Loucy (cell line): ENCODE results near the gene CREB3L2.
"Not testable (repeated sequence)": the region's sequence is repeated elsewhere in the genome, so short reads cannot be mapped to it uniquely, and the experiment has no call there.

Source experiments
- CTCF ChIP-seq: fragments of 200-600 bp; sonication (generic); conservative IDR thresholded peaks from 2 replicates; pipeline ENCODE4 v1.5.1; 2014; ENCODE audit warnings: mild to moderate bottlenecking, antibody characterized with exemption, low read length
- EZH2phosphoT487 ChIP-seq: fragments of 200-600 bp; IDR thresholded peaks from 2 replicates; pipeline ENCODE4 v1.6.1; 2018; ENCODE audit warnings: antibody characterized with exemption, mild to moderate bottlenecking, moderate library complexity, borderline replicate concordance

- TF ChIP-seq CTCF, EZH2phosphoT487: not testable (repeated sequence)
Observed at GRCh38 chr7:137982394-137982793, 19.5 kb downstream of the CREB3L2 start.
